Measurements from ENCODE around the gene USP6NL. TPM values are rescaled to one million over a fixed set of nuclear protein-coding genes. Genes with fewer than 3 reads are reported as not detected.
A peak's percentile ranks its signal among the peaks of the same experiment; 100 is the strongest.

Gene USP6NL
- total RNA-seq, 1 donor from 2014 or later = 64.5 TPM

- no peaks in the 10 kb centered on the region for H3K27me3 Mint-ChIP-seq
- no peaks in the 10 kb centered on the region for H3K9me3 Mint-ChIP-seq
- ChIA-PET POLR2A (interaction anchor here (0.7 to 1.4 kb wide), 9 partner anchors 13 to 111 kb away, joined by 3 to 9 read pairs (median 4); partner anchors contain the start of gene USP6NL), CTCF (interaction anchor here (0.6 kb wide), 1 partner anchor 142 kb away, joined by 3 read pairs; no protein-coding TSS in a partner anchor)
- peak overlapping the region; percentile 70 for H3K4me3 Mint-ChIP-seq
- ATAC-seq (ENCODE audit: low read depth) (peak; percentile 91), DNase-seq (peak; percentile 50)
- H3K27ac Mint-ChIP-seq = peak overlapping the region; percentile 86
- intact Hi-C loops (cut with micrococcal nuclease) = loop anchor here (1.0 to 2.0 kb wide), 2 partner anchors 13 to 60 kb away; no protein-coding TSS in a partner anchor
- H3K36me3 Mint-ChIP-seq (ENCODE audit: low read depth) = no peaks in the 10 kb centered on the region
- TF ChIP-seq CTCF (IDR thresholded peaks at IDR 0.05) = no peak
- H3K4me1 Mint-ChIP-seq = peaks cover 46% of the 10 kb centered on the region
Observed at GRCh38 chr10:11625019-11625735, 13.7 kb upstream of the USP6NL start.

- Mint-ChIP-seq H3K36me3 (ENCODE audit: low read depth) (no peaks in the 10 kb centered on the region), H3K4me3 (no peak overlapping the region), H3K27ac (no peak overlapping the region), H3K4me1 (peaks cover 23% of the 10 kb centered on the region), H3K27me3 (no peaks in the 10 kb centered on the region), H3K9me3 (peaks cover 2% of the 10 kb centered on the region)
- DNase-seq (no peak), ATAC-seq (ENCODE audit: low read depth) (no peak)
- intact Hi-C loops (cut with micrococcal nuclease) = no loop called here
- ChIA-PET CTCF (no interaction called here), POLR2A (interaction anchor here (0.7 kb wide), 2 partner anchors 9 to 44 kb away, joined by 3 read pairs; no protein-coding TSS in a partner anchor)
- TF ChIP-seq CTCF (IDR thresholded peaks at IDR 0.05) = no peak
Observed at GRCh38 chr10:11617233-11617632, 5.8 kb upstream of the USP6NL start.

DNA sequence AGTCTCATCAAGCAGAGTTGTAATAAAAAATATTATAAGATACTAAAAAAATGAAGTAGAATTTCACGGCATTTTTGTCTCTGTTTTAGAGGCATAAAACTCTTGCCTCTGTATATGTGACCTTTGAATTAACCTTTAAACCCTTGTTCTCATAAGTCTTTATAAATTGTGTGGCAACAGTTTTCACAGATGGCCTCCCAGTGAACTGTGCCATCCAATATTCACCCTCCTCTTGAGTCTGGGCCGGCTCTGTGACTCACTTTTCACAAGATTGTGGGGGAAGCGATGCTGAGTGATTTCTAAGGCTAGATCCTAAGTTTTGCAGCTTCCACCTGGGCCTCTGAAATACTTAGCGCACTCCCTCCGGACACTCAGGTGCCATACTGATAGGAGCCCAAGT is 4.6 kb upstream of the USP6NL start:
- no peak for TF ChIP-seq CTCF (IDR thresholded peaks at IDR 0.05)
- ATAC-seq (ENCODE audit: low read depth) (no peak), DNase-seq (no peak)
- Mint-ChIP-seq H3K27me3 (no peaks in the 10 kb centered on the region), H3K4me3 (no peak overlapping the region), H3K4me1 (peaks cover 26% of the 10 kb centered on the region), H3K9me3 (peaks cover 2% of the 10 kb centered on the region), H3K27ac (no peak overlapping the region), H3K36me3 (ENCODE audit: low read depth) (peaks cover 2% of the 10 kb centered on the region)
- CTCF ChIA-PET = interaction anchor here (0.7 kb wide), 1 partner anchor 772 kb away, joined by 3 read pairs; no protein-coding TSS in a partner anchor
- POLR2A ChIA-PET = interaction anchor here (1.0 kb wide), 1 partner anchor 47 kb away, joined by 19 read pairs; no protein-coding TSS in a partner anchor
- intact Hi-C loops (cut with micrococcal nuclease) = no loop called here

GRCh38 chr10:11615396-11615795 is 3.9 kb upstream of the USP6NL start:
- Mint-ChIP-seq H3K9me3 (peaks cover 2% of the 10 kb centered on the region), H3K4me1 (peaks cover 22% of the 10 kb centered on the region), H3K36me3 (ENCODE audit: low read depth) (peaks cover 7% of the 10 kb centered on the region), H3K27ac (peak overlapping the region; percentile 47), H3K27me3 (no peaks in the 10 kb centered on the region), H3K4me3 (no peak overlapping the region)
- intact Hi-C loops (cut with micrococcal nuclease) = no loop called here
- ChIA-PET CTCF (interaction anchor here (0.7 kb wide), 1 partner anchor 773 kb away, joined by 3 read pairs; no protein-coding TSS in a partner anchor), POLR2A (interaction anchor here (1.0 kb wide), 1 partner anchor 47 kb away, joined by 19 read pairs; no protein-coding TSS in a partner anchor)
- TF ChIP-seq CTCF (IDR thresholded peaks at IDR 0.05) = no peak
- ATAC-seq (ENCODE audit: low read depth) (no peak), DNase-seq (no peak)

Measured in activated B cell treated with CpG ODN at 0.5 μM for 24 hours (primary cell).